HL-60 (cell line): ENCODE measurements around the gene AMN1.

ENCODE experiments used
- DNase-seq, 2 experiments: peaks; one replicate each; pipeline ENCODE4 v3.0.0-alpha.2; 2010 to 2020; ENCODE audit warnings: low read depth in 1 of 2, low spot score in 1 of 2
- H3K27ac ChIP-seq: fragments of 250-450 bp; sonication (Bioruptor Pico); replicated peaks from 2 replicates; pipeline ENCODE4 v1.5.1; 2020; ENCODE audit warnings: mild to moderate bottlenecking, moderate library complexity
- H3K27me3 ChIP-seq: fragments of 250-450 bp; sonication (Bioruptor Pico); 2 replicates; pipeline ENCODE4 v1.5.1; 2021; ENCODE audit warnings: mild to moderate bottlenecking, moderate library complexity; ENCODE audit not compliant: insufficient read depth, poor library complexity, severe bottlenecking
- H3K4me3 ChIP-seq: replicated peaks from 2 replicates; pipeline ENCODE4 v1.5.1; 2011; ENCODE audit warnings: mild to moderate bottlenecking, control low read depth, low read length; ENCODE audit not compliant: insufficient read depth
- CTCF ChIP-seq: IDR thresholded peaks from one replicate; pipeline ENCODE4 v1.5.1; 2011; ENCODE audit warnings: low read length, control low read depth, inconsistent platforms; ENCODE audit not compliant: insufficient read depth
- GABPA ChIP-seq: IDR thresholded peaks from 2 replicates; pipeline ENCODE4 v1.6.1; 2012; ENCODE audit warnings: low read depth
- POLR2AphosphoS5 ChIP-seq: IDR thresholded peaks from 2 replicates; pipeline ENCODE4 v1.6.1; 2012; ENCODE audit warnings: low read depth
- REST ChIP-seq: IDR thresholded peaks from 2 replicates; pipeline ENCODE4 v1.6.1; 2012; ENCODE audit warnings: low read depth; ENCODE audit not compliant: insufficient replicate concordance
- SPI1 ChIP-seq: IDR thresholded peaks from 2 replicates; pipeline ENCODE4 v1.6.1; 2012; ENCODE audit warnings: low read depth, mild to moderate bottlenecking, borderline replicate concordance

Gene AMN1

GRCh38 chr12:31752450-31752849 is 23.6 kb upstream of the AMN1 start:
- TF ChIP-seq POLR2AphosphoS5 (no peak), CTCF (no peak), GABPA (no peak), SPI1 (no peak), REST (no peak)
- no peak for DNase-seq
- no peak overlapping the region for H3K4me3 ChIP-seq
- H3K27ac ChIP-seq: no peak overlapping the region
- H3K27me3 ChIP-seq: no peaks in the 10 kb centered on the region

- Histone ChIP-seq H3K4me3 (no peak overlapping the region), H3K27ac (peak overlapping the region; percentile 78), H3K27me3 (no peaks in the 10 kb centered on the region)
- TF ChIP-seq SPI1 (no peak), GABPA (no peak), POLR2AphosphoS5 (no peak), CTCF (no peak), REST (no peak)
- DNase-seq: no peak
Observed at GRCh38 chr12:31751085-31751484, 22.3 kb upstream of the AMN1 start.

- H3K4me3 ChIP-seq: no peak overlapping the region
- H3K27ac ChIP-seq: peak overlapping the region; percentile 78
- DNase-seq: no peak
- no peaks in the 10 kb centered on the region for H3K27me3 ChIP-seq
- TF ChIP-seq GABPA (no peak), CTCF (no peak), POLR2AphosphoS5 (no peak), SPI1 (no peak), REST (no peak)
Observed at GRCh38 chr12:31750747-31751039, 21.9 kb upstream of the AMN1 start.
